Loucy (cell line): ENCODE results near the gene PIGW.

Experiments
- CTCF ChIP-seq: fragments of 200-600 bp; sonication (generic); conservative IDR thresholded peaks from 2 replicates; pipeline ENCODE4 v1.5.1; 2014; ENCODE audit warnings: mild to moderate bottlenecking, antibody characterized with exemption, low read length
- EZH2phosphoT487 ChIP-seq: fragments of 200-600 bp; IDR thresholded peaks from 2 replicates; pipeline ENCODE4 v1.6.1; 2018; ENCODE audit warnings: antibody characterized with exemption, mild to moderate bottlenecking, moderate library complexity, borderline replicate concordance

DNA sequence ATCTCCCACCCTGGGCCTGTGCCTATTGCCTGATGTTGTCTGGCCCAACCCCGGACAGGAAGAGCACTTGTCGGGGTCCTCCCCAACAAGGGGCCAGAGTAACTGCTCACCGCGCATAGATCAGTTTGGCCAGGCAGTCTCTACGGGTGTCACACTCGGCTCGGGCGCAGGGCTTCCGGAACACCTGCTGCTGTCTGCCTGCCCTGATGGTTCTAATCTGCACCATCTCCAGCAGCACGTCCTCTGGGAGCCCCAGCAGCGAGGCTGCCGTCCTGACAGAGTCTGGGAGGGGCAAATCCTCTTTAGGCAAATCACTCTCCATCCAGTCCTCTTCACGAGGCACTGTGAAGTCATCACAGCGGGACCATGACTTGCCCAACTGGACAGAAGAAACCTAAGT, 24.2 kb upstream of the PIGW start:
- no peak for TF ChIP-seq CTCF
- TF ChIP-seq EZH2phosphoT487: no peak
